ENCODE results near the gene MYO7B. TPM values are rescaled to one million over a fixed set of nuclear protein-coding genes. Genes with fewer than 3 reads are reported as not detected.

The MYO7B gene
- total RNA-seq, 2 experiments from 2014 or later = 3.3 TPM; not detected in 1

GRCh38 chr2:127611076-127611925, 75.8 kb downstream of the MYO7B start:
- no peaks in the 10 kb centered on the region; the same call in 1 of the 2 replicates for H3K9me3 ChIP-seq (ENCODE audit: low read length)
- ChIA-PET CTCF (ENCODE audit: unreplicated experiment) (interaction anchor here (1.7 kb wide), 1 partner anchor 20 kb away, joined by 5 read pairs; no protein-coding TSS in a partner anchor), POLR2A (interaction anchor here (1.7 kb wide), 1 partner anchor 10 kb away, joined by 7 read pairs; no protein-coding TSS in a partner anchor)
- DNase-seq (ENCODE audit: low spot score) = no peak
- H3K9me2 ChIP-seq (ENCODE audit: insufficient read depth, low read length) = no peaks in the 10 kb centered on the region
- H2AFZ ChIP-seq (ENCODE audit: low read length) = no peak overlapping the region
- no TSS peak for BruUV-seq (replicated peaks)
- no peak for TF ChIP-seq EZH2phosphoT487 (IDR thresholded peaks at IDR 0.05; ENCODE audit: borderline replicate concordance, low read depth, low read length)
- no peaks in the 10 kb centered on the region for H3K4me1 ChIP-seq (ENCODE audit: insufficient read depth, low read length, poor library complexity, severe bottlenecking)
- H3K4me2 ChIP-seq (ENCODE audit: low read length) = no peak overlapping the region
- no peak overlapping the region for H3K4me3 ChIP-seq (ENCODE audit: low read depth, low read length, poor library complexity, severe bottlenecking)
- no peaks in the 10 kb centered on the region for H3K79me2 ChIP-seq (ENCODE audit: insufficient read depth, low read depth, low read length)
- intact Hi-C loops (cut with micrococcal nuclease; ENCODE audit: unreplicated experiment) = no loop called here
- no peaks in the 10 kb centered on the region for H4K20me1 ChIP-seq (ENCODE audit: insufficient read depth, low read length)
- H3K27ac ChIP-seq (ENCODE audit: low read depth, low read length, poor library complexity, severe bottlenecking) = no peak overlapping the region
- no peaks in the 10 kb centered on the region for H3K36me3 ChIP-seq (ENCODE audit: insufficient read depth, low read length)

GRCh38 chr2:127612111-127612822, 76.8 kb downstream of the MYO7B start:
- POLR2A ChIA-PET = no interaction called here
- BruUV-seq (replicated peaks) = no TSS peak
- CTCF ChIA-PET (ENCODE audit: unreplicated experiment) = no interaction called here
- intact Hi-C loops (cut with micrococcal nuclease; ENCODE audit: unreplicated experiment) = no loop called here
- Histone ChIP-seq H3K79me2 (ENCODE audit: insufficient read depth, low read depth, low read length) (no peaks in the 10 kb centered on the region), H3K9me2 (ENCODE audit: insufficient read depth, low read length) (no peaks in the 10 kb centered on the region), H3K4me3 (ENCODE audit: low read depth, low read length, poor library complexity, severe bottlenecking) (no peak overlapping the region), H3K27ac (ENCODE audit: low read depth, low read length, poor library complexity, severe bottlenecking) (no peak overlapping the region), H4K20me1 (ENCODE audit: insufficient read depth, low read length) (no peaks in the 10 kb centered on the region), H3K4me1 (ENCODE audit: insufficient read depth, low read length, poor library complexity, severe bottlenecking) (no peaks in the 10 kb centered on the region), H2AFZ (ENCODE audit: low read length) (no peak overlapping the region), H3K4me2 (ENCODE audit: low read length) (no peak overlapping the region), H3K9me3 (ENCODE audit: low read length) (no peaks in the 10 kb centered on the region; the same call in 1 of the 2 replicates), H3K36me3 (ENCODE audit: insufficient read depth, low read length) (no peaks in the 10 kb centered on the region)
- TF ChIP-seq EZH2phosphoT487 (IDR thresholded peaks at IDR 0.05; ENCODE audit: borderline replicate concordance, low read depth, low read length) = no peak
- no peak for TF ChIP-seq CTCF (conservative IDR thresholded peaks at IDR 0.05; ENCODE audit: low read length)
- no peak for DNase-seq (ENCODE audit: low spot score)

- DNase-seq (ENCODE audit: low spot score) = no peak
- no peak overlapping the region for H3K4me2 ChIP-seq (ENCODE audit: low read length)
- H3K4me3 ChIP-seq (ENCODE audit: low read depth, low read length, poor library complexity, severe bottlenecking) = no peak overlapping the region
- H3K79me2 ChIP-seq (ENCODE audit: insufficient read depth, low read depth, low read length) = no peaks in the 10 kb centered on the region
- no peak overlapping the region for H2AFZ ChIP-seq (ENCODE audit: low read length)
- H3K27ac ChIP-seq (ENCODE audit: low read depth, low read length, poor library complexity, severe bottlenecking) = no peak overlapping the region
- no peaks in the 10 kb centered on the region; the same call in 1 of the 2 replicates for H3K9me3 ChIP-seq (ENCODE audit: low read length)
- H3K4me1 ChIP-seq (ENCODE audit: insufficient read depth, low read length, poor library complexity, severe bottlenecking) = no peaks in the 10 kb centered on the region
- no peaks in the 10 kb centered on the region for H3K9me2 ChIP-seq (ENCODE audit: insufficient read depth, low read length)
- POLR2A ChIA-PET = interaction anchor here (0.7 kb wide), 1 partner anchor 35 kb away, joined by 3 read pairs; no protein-coding TSS in a partner anchor
- intact Hi-C loops (cut with micrococcal nuclease; ENCODE audit: unreplicated experiment) = no loop called here
- no TSS peak for BruUV-seq (replicated peaks)
- no peaks in the 10 kb centered on the region for H3K36me3 ChIP-seq (ENCODE audit: insufficient read depth, low read length)
- TF ChIP-seq EZH2phosphoT487 (IDR thresholded peaks at IDR 0.05; ENCODE audit: borderline replicate concordance, low read depth, low read length) (no peak), CTCF (conservative IDR thresholded peaks at IDR 0.05; ENCODE audit: low read length) (no peak)
- CTCF ChIA-PET (ENCODE audit: unreplicated experiment) = no interaction called here
- no peaks in the 10 kb centered on the region for H4K20me1 ChIP-seq (ENCODE audit: insufficient read depth, low read length)
These were observed 78.8 kb downstream of the MYO7B start for GRCh38 chr2:127614246-127614645.
